T-helper 1 cell treated with Interleukin-12 subunit alpha and Interleukin-12 subunit beta and Interleukin-4 antibody, amounts not matched to agents 30 ng/mL and 1 ng/mL, for 36 hours (primary cell): ENCODE results near the gene MMP28. TPM values are rescaled to one million over a fixed set of nuclear protein-coding genes. Genes with fewer than 3 reads are reported as not detected.
"Not testable (repeated sequence)": the region's sequence is repeated elsewhere in the genome, so short reads cannot be mapped to it uniquely, and the experiment has no call there.

ENCODE experiments used
- intact Hi-C: fragments of 100-400 bp; cut with micrococcal nuclease; formaldehyde crosslinking; loops from one replicate; pipeline ENCODE4 v1.15.1; 2024
- total RNA-seq: library from RNA; stranded (reverse); gene quantifications from 2 replicates; pipeline ENCODE4 v1.2.3, GENCODE V29; 2022

MMP28 gene
- total RNA-seq, 1 donor from 2014 or later, result not detected

DNA sequence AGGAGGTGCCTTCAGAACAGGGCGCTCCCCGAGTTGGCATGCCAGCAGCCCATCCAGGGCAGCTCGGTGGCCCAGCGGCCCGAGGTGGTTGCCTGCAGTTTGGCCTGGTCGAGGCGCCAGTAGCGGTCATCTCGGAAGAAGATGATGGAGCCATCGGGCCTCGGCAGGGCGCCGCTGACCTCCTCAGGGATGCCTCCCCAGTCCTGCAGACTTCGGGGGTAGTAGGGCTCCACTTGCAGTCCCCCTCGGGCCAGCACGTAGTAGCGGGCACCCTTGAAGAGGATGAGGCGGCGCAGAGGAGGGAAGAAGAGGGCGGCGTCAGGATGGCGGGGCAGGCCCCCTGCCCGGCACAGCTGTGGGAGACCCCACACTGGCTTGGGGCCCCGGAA is 29.0 kb downstream of the MMP28 start:
- intact Hi-C loops, result loop anchor here (2.0 kb wide), 1 partner anchor 382 kb away; no protein-coding TSS in a partner anchor

DNA sequence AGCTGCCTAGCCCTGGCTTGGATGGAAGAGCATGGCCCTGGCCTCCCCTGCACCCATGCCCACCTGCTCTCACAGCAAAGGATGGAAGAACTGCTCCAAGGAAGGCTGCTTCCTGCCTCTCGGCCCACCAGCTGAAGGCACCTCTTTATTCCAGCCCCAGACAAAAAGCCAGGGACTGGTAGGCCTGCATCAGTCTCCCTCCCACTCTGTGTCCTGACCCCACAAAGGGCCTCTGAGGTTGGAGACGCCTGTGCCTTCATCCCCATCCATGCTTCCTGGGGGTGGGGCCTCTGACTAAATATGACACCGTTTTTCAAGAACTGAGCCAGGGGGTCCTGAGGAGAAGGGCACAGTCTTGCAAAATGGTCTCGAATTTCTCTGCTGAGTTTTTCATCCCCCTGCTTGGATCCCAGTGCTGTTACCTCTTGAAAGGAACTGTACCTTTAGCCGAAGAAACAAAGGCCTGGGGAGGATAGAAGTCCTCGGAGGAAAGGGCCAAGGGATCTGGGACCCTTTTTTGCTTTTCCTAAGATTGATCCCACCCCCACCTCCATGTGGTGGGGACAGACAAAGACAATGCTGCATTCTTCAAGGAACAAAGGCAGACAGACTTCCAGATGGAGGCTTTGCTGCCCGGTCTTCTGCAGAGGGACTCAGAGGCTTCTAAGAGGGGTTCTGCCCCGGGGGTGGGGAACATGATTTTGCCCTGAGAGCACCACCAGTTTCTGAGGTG is 29.5 kb downstream of the MMP28 start:
- intact Hi-C loops, result loop anchor here (2.0 kb wide), 1 partner anchor 383 kb away; no protein-coding TSS in a partner anchor

DNA sequence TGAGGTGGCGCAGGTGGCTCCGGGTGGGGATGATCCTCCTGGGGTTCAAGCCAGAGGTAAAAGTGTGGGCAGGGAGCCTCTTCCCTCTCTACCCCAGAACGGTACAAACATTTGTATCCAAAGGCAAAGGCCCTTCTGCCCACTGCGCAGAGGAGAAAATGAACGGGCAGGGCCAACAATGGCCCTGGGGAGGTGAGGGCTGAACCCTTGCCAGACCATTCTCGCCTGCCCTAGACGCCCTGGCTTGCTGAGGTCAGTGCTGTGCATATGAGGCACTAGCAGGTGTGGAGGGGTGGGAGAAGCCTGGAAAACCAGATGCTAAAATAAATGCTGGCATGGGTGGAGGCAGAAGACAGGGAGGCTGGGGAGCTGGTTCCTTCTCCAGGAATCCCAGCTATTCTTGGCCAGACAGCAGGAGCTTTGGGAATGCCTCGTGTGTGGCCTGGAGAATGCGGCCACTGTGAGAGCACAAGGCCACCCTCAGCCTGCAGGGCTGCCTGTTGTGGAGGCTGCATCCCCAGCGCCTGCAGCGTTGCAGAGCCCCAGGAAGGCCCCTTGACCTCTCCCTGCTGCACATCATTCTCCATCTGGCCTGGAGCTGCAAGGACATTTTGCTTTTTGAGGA is 30.2 kb downstream of the MMP28 start:
- intact Hi-C loops, result no loop called here

- intact Hi-C loops, result loop anchor here (1.0 to 5.0 kb wide), 4 partner anchors 40 to 308 kb away; partner anchors contain the start of gene TAF15
Observed at GRCh38 chr17:35764123-35764991, 31.1 kb downstream of the MMP28 start.

GRCh38 chr17:35763767-35764122 is 31.7 kb downstream of the MMP28 start:
- intact Hi-C loops, result loop anchor here (1.0 to 5.0 kb wide), 4 partner anchors 41 to 309 kb away; partner anchors contain the start of gene TAF15

DNA sequence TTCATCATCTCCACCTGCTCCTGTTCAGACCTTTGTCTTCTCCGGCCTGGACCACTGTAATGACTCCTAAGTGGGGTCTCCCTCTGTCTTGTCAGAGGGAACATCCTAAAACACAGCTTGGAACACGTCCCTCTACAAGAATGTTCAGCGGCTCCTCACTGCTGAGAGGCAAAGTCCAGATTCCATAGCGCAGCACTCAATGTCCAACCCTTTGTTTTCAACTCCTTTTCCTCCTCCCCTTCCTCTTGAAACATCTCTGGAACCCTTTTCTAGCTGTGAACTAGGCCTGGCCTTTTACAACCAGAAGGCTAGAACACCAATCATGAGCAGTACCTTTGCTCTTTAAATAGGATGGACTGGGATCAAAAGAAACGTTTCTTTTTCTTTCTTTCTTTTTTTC is 33.8 kb downstream of the MMP28 start:
- intact Hi-C loops, result loop anchor here (5.0 kb wide), 1 partner anchor 311 kb away; no protein-coding TSS in a partner anchor

DNA sequence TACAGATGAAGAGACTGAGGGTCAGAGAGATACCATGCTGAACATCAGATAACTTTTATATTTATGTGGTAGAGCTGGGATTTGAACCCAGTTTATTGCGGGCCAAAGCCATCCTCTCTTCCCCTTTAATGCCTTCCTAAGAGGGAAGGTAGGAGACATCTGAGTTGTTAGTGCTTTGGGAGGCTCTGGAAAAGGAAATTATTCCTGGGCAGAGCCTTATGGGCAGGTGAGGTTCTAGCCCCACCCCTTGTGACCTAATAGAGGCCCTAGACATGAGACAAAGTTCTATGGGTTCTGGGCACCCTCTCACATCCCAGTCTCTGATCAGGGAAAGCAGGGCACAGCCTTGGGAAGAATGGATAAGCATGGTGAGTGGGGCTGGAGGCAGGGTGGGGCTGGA is 34.9 kb downstream of the MMP28 start, which contains the start of gene C17orf50:
Gene C17orf50 (plus strand): TSS at position 301 of the 400 bp plus-strand sequence. CDS start 55 bp downstream, at position 356.
- intact Hi-C loops, result loop anchor here (5.0 kb wide), 1 partner anchor 312 kb away; no protein-coding TSS in a partner anchor

DNA sequence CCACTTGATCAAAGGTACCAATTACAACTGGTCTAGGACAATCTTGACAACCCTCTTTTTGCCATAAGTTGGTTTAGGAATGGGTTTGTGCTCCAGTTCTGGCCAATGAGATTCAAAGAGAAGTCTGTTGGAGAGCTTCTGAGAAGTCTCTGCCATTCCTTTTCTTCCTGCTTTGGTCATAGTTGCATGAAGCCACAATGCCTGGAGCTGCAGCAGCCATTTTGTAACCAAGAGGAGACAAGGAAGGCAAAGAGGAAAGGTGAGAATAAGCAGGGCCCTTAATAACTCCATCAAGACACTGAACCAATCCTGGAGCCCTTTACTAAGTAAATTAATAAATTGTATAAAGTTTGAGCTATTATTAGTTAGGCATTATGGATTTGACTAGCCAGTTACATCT is 38.2 kb downstream of the MMP28 start:
- intact Hi-C loops, result no loop called here

DNA sequence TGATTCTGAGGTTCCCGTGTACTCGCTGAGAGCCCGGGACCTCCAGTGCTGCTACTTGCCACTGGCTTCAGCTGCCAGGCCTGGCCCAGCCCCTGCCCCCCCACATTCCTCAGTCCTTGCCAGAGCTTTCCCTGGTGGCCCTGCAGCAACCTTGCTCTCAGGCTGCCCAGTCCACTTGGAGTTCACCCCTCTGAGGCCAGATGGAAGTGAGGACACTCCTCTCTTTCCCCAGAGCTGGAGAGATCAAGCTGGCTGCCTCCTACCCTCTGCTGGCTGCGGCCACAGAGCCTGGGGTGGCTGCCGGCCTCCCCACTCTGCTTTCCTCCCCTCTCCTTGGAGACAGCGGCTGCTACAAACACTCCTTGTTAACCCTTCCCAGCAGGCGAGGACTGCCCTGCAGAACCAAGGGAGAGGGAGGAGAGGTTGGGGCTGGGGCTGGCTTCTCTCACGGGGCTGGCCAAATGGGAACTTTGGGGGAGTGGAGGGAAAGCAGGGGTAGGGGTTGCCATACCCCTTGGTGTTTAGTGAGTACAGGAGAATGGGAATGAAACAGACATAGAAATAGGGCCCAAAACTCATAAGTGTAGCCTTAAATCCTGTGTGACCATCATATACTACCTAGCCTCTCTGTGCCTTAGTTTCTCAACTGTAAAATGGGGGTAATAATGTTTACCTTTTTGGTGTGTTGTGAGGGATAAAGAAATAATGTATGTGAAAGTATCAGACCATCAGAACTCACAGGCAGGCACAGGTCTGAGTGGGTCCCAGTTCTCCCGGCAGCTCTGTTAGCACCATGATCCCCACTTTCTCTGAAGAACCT is 42.3 kb downstream of the MMP28 start, which contains the start of gene GAS2L2:
Gene GAS2L2 (minus strand): TSS at position 295 of the 820 bp plus-strand sequence. CDS start 389 bp downstream, outside the sequence.
- intact Hi-C loops, result no loop called here

GRCh38 chr17:35752471-35752870 is 43.0 kb downstream of the MMP28 start:
- intact Hi-C loops, result no loop called here

- intact Hi-C loops, result not testable (repeated sequence)
Observed at GRCh38 chr17:35751541-35751940, 43.9 kb downstream of the MMP28 start.

- intact Hi-C loops, result no loop called here
Observed at GRCh38 chr17:35750526-35751395, 44.7 kb downstream of the MMP28 start.

DNA sequence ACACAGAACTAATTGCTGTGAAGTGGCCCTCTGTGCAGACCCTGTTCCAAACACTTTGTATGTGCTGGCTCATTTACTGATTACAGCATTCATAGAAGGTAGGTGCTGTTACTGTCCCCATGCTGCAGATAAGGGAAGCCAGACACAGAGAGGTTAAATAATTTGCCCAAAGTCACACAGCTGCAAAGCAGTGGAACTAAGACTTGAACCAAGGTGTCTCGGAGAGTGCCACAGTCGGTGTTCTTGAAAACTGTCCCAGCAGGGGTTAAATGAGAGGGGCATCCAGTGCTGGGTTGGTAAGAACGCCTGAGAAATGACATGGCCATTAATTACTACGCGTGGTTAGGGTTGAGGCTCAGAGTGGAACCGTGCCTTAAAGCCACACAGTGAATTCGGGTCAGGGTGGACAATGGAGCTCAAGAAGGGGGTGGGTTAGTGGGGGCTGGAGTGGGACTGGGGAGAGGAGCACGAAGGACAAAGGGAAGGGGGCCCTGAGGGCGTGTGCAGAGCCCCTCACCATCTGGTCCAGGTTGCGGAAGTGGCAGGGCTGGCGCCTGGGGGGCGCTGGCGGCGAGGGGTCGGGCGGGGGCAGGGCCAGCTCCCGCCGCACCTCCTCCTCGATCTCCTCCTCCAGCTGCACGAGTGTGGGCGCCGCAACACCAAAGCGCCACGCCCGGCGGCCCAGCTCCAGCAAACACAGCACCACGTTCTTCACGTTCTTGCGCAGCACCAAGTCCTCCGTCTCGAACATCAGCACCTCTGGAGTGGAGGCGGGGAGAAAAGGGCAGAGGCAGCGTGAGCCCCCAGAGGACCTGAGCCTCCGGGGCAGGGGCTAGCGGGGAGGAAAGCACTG is 45.7 kb downstream of the MMP28 start:
- intact Hi-C loops, result loop anchor here (5.0 kb wide), 1 partner anchor 437 kb away; no protein-coding TSS in a partner anchor

- intact Hi-C loops, result loop anchor here (5.0 kb wide), 1 partner anchor 437 kb away; no protein-coding TSS in a partner anchor
Observed at GRCh38 chr17:35748979-35749378, 46.5 kb downstream of the MMP28 start.

DNA sequence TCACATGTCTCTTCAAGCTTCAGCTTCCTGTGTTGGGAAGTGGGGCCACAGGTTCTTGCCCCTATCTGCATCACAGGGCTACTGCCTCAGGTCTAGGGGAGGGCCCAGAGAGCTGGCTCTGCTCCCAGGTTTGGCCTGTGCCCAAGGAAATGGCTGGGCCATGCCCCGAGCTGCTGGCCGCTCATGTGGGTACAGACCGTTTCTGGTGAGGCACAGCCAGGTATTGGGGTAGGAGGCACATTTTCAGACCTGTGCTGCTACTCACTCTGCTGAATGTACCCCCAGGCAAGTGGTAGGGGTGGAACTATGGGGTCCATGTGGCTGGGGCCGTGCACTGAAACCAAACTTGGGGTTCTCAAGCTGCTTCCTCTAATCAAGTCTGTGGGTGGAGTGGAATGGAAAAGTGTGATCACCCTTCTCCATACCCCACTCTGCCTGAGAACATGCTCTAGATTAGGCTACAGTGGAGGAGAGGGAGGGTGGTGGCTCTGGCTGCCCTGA is 47.0 kb downstream of the MMP28 start:
- intact Hi-C loops, result loop anchor here (5.0 kb wide), 1 partner anchor 436 kb away; no protein-coding TSS in a partner anchor

GRCh38 chr17:35747540-35748017 is 47.9 kb downstream of the MMP28 start:
- intact Hi-C loops, result loop anchor here (1.0 to 5.0 kb wide), 6 partner anchors 134 to 605 kb away; partner anchors contain the start of genes NLE1, SLFN12L and SLFN5

- intact Hi-C loops, result loop anchor here (2.0 to 5.0 kb wide), 2 partner anchors 434 to 503 kb away; partner anchors contain the start of gene SLFN5
Observed at GRCh38 chr17:35745749-35746320, 49.6 kb downstream of the MMP28 start.
